GM19351 (cell line): Measurements from ENCODE around the gene NUP210.

Source experiments
- ATAC-seq: cut with Tn5 transposase; IDR thresholded peaks from one replicate; pipeline ENCODE4 v1.9.1; 2021; ENCODE audit warnings: mild to moderate bottlenecking, moderate library complexity; ENCODE audit not compliant: unreplicated experiment

NUP210 gene

DNA sequence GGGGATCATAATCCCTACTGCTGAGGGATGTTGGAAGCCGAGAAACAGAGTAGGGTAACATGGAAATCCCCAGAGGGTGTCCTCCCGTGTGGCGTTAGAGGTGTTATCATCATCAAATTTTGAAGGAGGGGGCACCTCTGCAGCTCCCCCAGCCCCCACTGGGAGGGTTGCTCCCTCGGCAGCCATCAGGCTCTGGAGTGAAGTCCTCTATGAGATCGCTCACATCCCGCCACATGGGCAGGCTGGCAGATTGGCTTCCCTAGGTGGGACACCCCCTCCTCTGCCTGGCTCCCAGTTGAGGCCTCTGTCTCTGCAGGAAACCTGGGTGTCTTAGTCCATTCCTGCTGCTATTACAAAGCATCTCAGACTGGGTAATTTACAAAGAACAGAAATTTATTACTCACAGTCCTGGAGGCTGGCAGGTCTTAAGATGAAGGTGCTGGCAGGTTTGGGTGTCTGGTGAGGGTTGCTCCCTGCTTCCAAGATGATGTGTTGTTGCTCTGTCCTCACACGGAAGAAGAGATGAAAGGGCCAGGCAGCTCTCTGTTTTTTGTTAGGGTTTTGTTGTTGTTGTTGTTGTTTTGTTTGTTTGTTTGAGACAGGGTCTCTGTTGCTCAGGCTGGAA is 120.5 kb downstream of the NUP210 start:
- ATAC-seq: no peak

DNA sequence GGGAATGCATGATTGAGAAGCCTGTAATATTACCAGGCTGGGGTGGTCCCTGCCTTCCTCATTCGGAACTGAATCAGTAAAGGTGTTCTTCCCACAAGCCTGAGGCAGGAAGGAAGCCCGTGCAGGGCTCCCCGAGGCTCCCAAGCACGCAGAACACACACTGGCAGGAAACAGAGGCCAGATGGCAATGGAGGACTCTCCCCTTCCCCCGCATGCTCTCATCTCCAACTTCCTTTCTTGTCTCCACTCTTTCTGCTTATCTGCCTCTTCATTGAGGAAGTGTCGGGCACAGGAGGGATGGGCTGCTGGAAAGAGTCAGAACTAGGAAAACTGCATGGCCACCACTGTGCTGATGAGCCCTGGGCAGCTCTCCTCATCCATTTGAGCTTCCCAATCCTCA is 123.5 kb downstream of the NUP210 start:
- ATAC-seq: no peak

DNA sequence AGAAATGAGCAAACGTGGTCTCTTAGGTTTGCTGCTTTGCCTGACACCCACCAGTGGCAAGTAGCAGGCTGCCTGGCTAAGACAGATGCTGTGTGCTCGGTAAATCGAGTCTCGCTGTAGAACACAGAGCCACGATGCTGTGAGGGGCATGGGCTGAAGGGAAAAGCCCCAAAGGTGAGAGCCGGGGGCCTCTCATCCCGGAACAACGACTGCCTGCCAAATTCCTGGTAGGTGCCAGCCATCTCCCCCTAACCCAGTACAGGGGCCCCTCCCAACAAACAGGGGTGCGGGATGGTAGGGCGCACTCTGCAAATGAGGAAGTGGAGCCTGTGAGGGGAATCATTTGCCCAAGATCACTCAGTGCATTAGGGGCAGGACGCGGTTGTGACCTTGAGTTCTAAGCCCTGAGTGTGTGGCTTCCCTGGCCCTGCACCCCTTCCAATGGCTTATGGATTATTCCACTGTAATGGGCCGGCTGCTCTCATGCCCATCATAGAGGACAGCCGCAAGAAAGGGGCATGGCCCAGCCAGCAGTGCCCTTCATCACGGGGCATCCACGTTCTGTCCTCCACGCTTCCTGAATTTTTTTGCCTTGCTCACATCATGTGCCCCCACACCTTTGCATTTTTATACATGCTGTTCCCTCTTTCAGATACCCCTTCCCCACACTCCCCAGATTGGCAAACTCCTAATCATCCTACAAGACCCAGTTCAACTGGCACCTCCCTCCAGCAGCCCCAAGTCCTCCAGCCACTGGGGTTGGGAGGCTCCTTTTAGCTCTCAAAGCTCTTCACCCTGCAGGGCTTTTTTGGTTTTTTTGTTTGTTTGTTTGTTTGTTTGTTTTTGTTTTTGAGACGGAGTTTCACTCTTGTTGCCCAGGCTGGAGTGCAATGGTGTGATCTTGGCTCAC is 125.4 kb downstream of the NUP210 start:
- no peak for ATAC-seq

DNA sequence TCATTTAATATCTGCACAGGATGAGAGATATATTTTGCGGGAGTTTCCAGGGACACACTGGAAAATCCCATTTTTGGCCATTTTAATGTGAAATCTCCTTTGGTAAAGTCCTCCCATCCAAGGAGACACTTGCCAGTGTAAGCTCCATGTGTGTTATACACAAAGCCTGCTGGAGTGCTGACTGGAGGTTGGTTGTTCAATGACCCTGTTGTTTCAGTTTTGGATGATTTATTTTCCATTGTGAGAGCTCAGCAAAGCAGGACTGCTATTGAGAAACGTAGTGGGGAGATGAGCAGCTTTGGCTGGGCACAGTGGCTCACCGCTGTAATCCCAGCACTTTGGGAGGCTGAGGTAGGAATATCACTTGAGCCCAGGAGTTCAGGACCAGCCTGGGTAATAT is 127.7 kb downstream of the NUP210 start:
- ATAC-seq: no peak

DNA sequence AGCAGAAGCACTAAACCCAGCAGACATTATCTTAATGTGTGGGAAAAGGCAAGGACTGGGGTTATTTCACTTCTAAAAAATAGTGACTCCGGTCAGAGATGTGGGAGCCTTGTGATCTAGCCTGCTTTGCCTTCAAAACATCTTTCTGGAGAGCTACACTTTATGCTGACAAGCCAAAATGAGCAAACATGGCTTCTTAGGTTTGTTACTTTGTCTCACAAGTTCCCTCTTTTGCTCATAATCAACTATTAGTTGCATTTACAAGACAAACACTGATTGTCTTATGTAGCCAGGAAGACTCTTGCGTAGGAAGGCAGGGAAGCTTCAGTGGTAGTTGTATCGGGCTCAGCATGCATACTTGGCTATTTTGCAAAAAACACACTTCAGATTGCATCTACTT is 129.2 kb downstream of the NUP210 start:
- ATAC-seq: no peak

DNA sequence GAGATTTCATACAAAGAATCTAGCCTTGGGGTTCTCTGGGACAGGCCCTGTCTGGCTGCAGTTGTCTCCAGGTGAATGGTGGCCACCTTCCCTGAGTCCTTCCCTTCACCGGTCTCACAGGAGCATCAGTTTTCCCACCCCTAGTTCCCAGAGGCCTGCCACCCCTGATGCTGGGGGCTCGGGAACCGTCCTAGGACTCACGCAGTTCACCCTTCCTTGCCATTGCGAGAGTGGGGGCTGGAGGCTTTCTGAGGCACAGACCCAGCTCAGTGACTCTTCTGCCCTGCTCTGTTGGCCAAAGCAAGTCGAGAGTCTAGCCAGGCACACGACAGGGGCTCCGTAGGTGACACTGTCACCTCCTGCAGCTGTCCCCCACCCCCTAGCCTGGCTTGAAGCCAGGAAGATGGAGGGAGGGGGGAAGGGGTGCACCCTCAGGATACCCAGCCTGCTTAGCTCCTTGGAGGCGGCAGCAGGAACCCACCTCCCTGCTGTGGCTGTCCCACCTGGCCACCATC is 130.3 kb downstream of the NUP210 start:
- no peak for ATAC-seq

DNA sequence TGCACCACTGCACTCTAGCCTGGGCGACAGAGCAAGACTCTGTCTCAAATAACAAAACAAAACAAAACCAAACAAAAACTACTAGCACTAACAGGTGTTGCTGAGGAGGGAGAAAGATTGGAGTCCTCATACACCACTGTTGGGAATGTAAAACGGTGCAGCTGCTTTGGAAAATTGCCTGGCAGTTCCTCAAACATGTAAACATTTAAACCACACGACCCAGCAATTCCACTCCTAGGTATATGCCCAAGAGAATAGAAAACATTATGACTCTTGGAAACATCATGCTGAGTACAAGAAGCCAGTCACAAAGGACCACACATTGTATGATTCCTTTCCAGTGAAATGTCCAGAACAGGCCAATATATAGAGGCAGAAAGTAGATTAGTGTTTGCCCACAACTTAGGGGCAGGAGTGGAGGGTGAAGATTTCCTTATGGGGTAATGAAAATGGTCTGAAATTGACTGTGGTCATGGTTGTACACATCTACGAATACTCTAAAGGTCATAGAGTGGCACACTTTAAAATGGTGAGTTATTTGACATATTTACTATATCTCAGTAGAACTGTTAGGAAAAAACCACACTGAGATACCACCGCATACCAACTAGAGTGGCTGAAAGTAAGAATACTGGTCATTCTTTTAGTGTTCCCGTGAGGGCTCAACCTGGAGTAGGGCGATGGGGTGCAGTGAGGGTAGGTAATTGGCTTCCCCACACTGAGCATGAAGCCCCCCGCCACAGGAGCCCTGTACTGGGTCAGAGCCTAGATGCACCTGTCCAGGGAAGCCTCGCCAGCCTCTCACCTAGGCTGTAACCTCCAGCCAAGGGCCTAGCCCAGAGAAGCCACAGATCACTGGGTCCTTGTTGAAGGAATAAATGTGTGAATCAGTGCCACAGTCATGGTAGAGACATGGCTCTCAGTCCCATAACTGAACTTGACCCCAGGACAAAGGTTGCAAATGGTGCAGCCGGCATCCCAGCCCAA is 131.1 kb downstream of the NUP210 start:
- no peak for ATAC-seq

DNA sequence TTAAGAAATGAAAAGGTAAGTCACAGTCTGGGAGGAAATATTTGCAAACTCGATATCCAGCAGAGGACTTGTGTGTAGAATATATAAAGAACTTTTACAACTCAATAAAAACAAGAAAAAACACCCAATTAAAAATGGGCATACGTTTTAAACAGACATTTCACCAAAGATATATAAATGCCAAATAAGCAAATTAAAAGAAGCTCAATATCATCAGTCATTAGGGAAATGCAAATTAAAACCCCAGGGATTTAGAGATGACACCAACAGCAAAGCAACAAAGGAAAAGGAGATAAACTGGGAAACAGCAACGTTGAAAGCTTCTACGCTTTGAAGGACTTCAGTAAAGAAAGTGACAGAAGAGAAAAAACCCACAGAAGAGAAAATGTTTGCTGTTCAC is 132.3 kb downstream of the NUP210 start:
- ATAC-seq: no peak

DNA sequence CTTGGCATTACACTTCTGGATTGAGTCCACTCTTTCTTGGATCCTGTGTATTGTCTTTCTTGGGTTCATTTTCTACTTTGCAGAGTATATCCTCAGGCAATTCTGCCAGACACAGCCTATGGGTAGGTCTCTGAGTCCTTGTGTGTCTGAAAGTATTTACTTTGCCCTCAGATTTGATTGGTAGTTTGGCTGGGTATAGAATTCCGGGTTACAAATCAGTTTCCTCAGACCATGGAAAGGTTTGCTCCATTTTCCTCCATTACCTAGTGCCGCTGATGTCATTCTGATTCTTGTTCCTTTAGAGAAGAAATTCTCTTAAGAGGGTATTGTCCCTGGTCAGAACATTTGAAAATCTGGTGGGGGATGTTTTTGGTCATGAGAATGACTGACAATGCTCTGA is 133.2 kb downstream of the NUP210 start:
- no peak for ATAC-seq

DNA sequence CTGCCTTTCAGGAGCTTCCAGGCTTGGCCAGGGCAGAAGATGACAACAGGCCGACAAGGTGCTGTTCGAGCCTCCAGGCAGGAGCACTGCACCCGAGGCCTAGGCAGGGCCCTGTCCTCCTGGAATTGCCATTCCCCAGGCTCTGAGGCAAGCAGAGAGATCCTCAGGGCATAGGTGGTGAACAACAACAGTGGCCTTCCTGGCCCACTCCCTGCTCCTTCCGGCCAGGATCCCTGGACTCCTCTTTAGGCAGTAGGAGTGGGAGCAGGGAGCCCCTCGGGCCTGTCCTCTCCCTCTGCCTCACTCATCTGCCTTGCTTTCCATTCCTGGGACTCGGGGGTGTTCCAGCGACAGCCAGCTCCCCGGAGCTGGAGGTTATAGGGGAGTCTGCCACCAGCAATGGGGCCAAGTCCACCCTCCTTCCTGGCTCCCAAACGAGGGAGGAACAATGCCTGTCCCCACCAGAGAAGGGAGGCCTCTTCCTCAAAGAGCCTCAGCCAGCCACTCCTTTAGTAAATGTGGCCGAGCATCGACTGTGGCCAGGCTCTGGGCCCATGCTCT is 135.0 kb downstream of the NUP210 start:
- ATAC-seq: no peak

DNA sequence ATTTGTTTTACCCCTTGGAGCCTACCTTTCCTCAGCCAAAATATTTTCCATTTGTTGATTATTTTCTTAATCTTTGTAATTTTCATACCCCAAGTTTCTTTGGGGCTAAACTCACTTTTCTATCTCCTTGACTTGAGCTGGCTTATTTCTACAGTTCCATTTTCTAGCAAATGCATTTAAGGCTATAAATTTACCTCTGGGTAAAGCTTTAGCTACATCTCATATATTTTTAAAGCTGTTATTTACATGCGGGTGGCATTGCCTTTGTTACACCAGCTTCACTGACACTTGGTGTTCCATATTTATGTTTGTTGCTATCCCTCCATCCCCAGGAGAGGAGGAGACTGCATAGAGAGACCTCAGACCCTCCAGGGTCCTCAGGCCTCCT is 136.3 kb downstream of the NUP210 start:
- no peak for ATAC-seq

DNA sequence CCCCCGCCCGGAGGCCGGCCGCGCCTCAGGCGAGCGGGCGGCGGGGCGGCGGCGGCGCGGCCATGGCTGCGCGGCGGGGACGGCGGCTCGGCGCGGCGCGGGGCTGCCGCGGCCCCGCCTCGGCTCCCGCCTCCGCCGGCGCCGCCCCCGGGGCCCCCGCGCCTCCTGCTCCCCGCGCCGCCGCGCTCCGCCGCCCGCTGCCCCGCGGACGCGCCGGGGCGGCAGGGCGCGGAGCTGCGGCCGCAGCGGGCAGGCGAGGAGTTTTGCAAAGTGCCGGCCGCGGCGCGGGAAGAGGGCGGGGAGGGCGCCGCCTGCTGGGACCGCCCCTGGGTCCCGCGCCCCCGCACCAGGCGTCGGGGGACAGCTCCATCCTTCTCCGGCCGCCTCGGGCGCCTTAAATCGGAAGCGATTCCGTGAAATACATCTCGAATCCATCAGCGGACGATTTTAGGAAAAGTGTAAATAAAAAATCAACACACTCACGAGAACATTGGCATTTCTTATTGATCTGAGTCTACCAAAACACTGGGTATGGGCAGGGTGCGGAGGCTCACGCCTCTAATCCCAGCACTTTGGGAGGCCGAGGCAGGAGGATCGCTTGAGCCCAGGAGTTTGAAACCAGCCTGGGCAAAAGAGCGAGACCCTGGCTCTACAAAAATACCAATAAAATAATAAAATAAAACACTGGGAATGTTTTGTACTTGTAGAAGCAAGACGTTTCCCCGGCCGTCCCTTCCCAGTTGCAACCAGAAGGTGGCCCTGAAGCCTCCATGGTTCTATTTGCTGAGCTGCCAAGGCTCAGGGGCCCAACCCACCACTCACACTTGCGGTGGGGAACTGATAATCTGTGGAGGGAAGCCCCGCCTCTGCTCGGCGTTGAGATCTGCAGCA is 136.9 kb downstream of the NUP210 start:
- no peak for ATAC-seq

DNA sequence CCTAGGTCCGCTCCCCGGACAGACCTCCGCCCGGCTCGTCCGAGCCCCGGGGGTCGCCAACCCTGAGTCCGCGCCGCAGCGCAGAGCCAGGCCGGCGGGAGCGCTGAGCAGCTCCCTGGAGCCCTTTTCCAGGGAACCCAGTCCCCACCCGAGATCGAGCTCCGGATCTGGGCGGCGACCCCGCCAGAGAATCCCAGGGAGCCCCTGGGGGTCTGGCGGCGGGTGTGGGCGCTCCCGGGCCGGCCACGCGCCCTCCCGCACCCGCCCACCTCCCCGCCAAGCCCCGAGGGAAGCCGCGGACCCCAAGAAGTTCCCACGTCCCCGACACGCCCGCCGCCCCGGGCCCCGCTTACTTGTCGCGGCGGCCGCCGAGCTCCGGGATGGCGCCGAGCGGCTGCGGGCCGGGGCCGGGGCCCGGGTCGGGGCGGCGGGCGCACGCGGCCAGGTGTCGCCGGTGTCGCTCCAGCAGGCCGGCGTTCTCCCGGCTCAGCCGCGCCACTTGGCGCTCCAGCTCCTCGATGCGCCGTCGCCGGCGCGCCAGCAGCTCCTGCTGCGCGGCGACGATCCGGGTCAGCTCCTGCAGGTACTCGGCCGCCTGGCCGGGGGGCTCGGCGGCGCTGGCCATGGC is 137.7 kb downstream of the NUP210 start:
- no peak for ATAC-seq

DNA sequence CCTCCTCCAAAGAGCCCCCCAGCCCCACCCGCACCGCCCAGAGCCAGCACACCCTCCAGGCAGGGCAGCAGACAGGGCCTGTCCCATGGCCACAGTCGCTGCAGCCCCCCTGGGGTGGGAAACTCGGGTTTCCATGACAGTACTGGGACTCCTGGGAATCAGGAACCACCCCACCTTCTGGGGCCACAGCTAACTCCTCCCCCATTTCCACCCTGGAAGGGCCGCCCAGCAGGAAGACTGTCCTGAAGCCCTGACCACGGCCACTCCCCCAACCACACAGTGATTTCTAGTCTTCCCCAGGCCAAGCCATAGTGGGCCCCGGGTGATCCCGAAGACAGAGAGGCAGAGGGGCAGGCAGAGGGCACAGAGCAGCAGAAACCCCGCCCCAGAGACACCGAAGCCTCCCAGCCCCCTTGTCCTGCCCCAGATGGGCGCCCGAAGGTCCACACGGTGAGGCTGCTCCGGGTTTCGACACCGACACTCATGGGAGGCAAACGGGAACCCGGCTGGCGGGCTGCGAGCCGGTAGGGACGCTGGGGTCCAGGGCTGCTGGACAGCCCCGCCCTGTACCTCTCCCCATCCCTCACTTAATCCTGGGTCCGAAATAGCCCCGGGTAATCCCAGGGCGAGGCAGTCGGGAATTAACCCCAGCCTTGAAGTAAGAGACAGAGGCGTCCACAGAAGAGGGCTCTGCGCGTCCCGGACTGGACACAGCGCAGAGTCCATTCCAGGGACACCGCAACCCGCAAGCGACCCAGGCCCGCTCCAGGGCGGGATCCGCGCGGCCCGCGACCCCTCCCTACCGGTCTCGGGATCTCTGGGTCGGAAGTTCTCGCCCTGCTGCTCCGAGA is 138.4 kb downstream of the NUP210 start:
- no peak for ATAC-seq

DNA sequence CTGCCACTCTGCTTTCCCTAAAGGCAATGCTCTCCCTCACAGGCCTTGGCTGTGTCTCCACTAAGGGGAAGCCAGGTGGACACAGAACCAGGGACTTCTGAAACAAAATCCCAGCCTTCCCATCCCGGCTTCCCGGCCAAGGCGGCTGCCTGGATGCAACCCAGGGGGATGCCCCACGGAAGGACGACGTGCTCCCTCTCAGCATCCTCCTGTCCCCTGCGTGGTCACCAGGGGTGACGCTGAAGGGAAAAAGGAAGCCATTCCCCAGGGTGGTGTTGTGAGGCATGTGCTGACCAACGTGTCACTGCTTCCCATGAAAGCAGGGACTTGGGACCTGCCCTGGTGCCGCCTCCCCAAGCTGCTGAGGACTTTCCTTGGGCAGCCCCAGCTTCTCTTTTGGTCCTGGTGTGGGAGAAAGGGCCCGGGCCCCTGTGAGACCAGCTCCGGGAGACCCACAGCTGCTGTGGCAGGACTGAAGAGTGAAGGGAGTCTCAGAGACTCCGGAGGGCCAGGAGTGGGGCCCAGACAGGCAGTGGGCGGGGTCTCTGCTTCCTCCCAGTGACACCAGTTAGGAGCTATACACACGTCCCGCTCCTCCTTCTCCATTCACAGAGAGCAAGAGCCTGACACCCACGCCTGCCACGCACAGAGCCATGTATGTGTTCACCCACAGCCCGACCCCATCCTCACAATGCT is 139.2 kb downstream of the NUP210 start:
- ATAC-seq: no peak

DNA sequence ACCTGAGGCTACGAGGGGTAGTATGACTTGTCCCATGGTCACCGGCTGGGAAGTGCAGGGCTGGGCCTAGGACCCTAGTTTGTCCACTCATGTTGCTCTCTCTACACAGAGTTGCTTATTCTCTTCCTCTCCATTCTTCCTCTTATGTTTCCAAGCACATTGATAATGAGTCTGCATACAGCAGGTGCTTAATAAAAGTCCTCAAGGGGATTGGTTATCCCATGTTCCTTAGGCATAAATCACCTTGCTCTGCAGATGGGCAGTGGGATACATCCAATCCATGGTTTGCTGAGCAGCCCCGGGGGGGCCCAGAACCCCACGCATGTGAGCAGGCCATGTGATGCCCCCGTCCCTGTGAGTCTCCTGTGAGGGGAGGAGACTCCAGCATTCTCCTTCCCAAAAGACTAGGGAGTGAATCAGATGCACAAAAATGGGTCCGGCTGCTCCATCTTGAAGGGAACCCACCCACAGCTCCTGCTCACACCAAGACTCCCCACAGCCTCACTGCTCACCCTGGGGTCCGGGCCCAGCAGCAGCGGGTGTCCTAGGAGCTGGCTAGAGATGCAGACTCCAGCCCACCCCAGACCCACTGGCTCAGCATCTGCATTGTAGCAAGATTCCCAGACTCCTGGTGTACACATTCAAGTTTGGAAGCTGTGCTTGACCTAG is 139.9 kb downstream of the NUP210 start:
- ATAC-seq: no peak

DNA sequence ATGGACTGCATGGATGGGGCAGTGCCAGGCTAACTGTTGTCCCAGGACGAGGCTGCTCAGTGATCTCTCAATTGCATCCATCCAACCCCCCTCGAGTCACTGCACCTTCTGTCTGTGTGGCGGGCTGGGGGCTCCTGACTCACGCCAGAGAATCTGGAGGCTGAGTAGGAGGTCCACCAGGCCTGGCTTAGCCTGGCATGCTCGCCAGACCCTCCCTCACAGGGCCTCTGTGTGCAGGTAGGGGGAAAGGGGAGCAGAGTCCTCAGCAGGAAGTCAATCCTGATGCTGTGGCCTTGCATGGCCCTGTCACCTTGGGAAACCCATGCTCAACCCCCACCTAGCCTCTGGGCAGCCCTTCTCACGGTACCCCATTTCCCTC is 140.6 kb downstream of the NUP210 start:
- no peak for ATAC-seq
